COR-L47 (cell line): ENCODE results near the gene MAEA.

Source experiments
- DNase-seq: peaks from one replicate; lab custom pipeline; 2025; lab: John Stamatoyannopoulos, UW

Gene MAEA

GRCh38 chr4:1289207-1290164 lies at the start of gene MAEA:
MAEA (plus strand) TSS chr4:1289891; CDS start chr4:1289914, 23 bp downstream.
- DNase-seq: peak; percentile 95

DNA sequence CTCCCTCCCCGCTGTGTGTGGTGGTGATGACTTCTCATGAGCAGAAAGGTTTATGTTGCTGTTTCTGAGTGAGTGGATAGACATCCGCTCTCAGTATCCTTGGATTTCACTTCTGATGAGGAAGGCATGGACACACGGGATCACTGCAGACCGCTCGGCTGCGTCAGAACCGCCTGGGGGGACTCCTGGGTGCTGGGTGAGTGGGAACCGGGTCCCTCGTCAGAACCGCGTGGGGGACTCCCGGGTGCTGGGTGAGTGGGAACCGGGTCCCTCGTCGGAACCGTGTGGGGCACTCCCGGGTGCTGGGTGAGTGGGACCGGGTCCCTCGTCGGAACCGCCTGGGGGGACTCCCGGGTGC lies 49.8 kb upstream of the MAEA start:
- no peak for DNase-seq

GRCh38 chr4:1240721-1241465 lies 48.8 kb upstream of the MAEA start:
- no peak for DNase-seq

GRCh38 chr4:1241466-1241935 lies 48.2 kb upstream of the MAEA start:
- DNase-seq: no peak

- no peak for DNase-seq
Observed at GRCh38 chr4:1241936-1242505, 47.7 kb upstream of the MAEA start.

GRCh38 chr4:1242506-1243450 lies 46.9 kb upstream of the MAEA start:
- no peak for DNase-seq

GRCh38 chr4:1243451-1244080 lies 46.1 kb upstream of the MAEA start:
- no peak for DNase-seq

GRCh38 chr4:1244081-1244977 lies 45.4 kb upstream of the MAEA start:
- no peak for DNase-seq

DNA sequence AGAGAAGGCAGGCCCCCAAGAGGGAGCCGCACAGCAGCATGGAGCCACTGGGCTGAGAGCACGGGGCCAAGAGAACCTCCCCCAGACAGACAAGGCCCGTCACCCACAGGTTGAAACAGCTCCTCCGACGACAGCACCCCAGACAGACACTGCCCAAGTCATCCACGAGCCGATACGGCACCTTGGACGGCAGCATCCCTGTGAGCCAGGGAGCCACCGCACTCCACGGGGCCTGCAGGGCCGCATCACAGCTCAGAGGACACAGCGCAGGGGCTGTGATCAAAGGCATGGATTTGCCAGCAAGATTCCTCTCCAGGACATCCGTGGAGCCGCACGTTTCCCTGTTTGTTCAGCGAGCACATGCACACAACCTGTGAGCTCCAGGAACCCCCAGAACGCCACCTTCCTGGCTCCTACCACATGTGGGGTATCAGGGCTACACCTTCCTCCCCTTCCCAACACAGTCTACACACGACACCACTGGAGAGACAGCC lies 44.7 kb upstream of the MAEA start:
- no peak for DNase-seq

- no peak for DNase-seq
Observed at GRCh38 chr4:1245481-1246051, 44.1 kb upstream of the MAEA start.

DNA sequence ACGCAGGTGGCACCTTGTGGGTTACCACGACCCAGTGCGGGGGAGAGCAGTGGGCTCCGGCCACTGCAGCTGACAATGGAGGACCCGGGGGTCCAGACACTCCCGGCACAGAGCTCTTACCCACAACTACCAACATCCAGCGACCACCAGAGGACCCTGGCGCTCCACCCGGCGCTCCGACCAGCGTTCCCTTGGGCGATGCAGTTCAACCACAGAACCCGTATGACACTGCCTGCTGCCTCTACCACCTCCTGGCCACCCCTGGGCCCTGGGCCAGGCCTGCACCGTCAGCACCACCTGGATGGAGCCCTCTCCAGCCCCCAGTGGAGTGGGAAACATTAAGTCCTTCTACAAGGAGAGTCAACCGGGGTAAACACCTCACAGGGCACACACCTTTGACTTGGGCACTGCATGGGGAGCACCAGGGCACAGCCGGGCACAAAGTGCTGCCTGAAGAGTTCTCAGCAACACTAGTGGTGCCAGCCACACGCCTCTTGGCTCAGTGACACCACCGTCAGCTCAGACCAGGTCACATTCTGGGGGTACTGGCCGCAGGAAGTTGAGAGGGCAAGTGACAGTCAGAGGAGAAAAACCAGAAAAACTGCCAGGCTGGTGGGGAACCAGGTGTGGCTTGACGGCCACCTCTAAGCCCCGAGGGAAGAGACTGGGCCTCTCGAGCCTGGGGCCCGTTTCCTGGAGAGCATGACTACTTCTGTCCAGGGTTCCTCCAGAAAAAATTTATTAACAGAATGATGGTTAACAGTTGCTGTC lies 43.4 kb upstream of the MAEA start:
- no peak for DNase-seq

DNA sequence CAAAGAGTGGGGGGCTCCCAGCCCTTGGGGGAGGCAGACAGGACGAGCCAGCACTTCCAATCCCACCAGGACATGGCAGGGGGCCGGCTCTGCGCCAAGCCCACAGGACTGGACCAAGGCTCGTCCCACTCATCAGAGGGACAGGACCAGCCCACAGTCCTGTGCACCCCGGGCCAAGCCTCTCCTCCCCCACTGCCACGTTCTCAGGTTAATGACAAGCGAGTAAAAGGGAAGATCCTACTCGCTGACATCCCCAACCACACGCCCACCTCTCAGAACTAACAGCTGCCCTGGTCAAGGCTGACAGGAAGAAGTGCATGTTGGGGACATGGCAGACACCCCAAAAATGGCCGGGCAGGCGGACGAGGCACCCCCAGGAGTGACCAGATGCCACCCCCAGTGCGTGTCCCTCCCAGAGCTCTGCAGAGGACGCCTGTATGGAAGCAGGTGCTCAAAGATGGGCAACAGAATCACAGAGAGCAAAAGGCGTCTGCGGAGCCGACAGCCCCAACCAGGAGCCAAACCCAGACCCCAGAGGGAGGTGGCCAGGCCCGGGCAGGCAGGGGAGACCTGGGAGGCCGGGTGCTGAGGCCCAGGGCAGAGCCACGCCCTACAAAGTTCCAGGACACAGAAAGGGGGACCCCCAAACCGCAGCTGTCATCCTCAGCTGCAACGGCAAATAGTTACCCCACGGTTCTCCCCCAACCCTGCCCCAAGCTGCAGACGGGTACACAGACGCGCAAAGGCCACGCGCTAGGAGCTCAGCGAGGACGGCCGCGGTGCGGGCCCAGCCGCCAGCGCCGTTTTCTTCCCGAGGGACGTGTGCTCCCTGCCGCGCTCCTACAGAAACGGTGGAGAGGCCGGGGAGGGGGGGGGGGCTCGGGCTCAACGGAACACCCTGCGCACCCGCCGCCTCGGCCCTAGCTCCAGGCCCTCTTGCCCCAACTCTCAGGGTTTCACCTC lies 42.5 kb upstream of the MAEA start:
- DNase-seq: peak; percentile 10

GRCh38 chr4:1247864-1248244 lies 41.8 kb upstream of the MAEA start:
- DNase-seq: no peak

- DNase-seq: peak; percentile 82
Observed at GRCh38 chr4:1248245-1249147, 41.2 kb upstream of the MAEA start, which contains the start of gene CTBP1. CTBP1 (minus strand) TSS chr4:1249130; CDS start chr4:1241331, 7,799 bp downstream.

DNA sequence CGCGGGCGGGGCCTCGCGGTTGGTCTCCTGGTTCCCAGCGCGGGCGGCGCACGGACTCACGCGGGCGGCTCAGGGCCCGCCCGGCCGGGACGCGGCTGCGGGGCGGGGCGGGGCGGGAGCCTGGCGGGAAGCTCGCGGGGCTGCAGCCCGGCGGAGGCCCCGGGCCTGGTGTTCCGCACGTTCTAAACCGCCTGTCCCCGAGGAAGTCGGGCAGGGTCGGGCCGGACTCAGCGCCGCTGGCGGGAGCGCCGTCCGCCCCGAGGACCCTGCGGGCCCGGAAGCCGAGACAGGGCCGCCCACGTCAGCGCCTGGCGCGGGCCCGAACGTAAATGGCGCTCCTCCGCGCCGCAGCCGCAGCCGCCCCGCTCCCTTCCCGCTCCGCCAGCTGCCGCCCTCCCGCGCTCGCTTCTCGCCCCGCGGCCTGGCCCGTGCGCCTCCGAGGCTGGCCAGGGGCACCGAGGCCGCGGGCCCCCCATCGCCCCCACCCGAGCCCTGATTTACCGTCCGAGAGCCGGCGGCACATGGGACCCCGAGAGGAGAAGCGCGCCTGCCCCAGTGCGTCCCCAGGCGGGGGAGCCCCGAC lies 40.5 kb upstream of the MAEA start:
- peak; percentile 78 for DNase-seq
